ENCODE results near the gene BICRAL. TPM values are rescaled to one million over a fixed set of nuclear protein-coding genes. Genes with fewer than 3 reads are reported as not detected.

Gene BICRAL
- polyA plus RNA-seq, 1 of the 3 experiments (the other 2 are of a cell fraction), result 5.1 TPM

DNA sequence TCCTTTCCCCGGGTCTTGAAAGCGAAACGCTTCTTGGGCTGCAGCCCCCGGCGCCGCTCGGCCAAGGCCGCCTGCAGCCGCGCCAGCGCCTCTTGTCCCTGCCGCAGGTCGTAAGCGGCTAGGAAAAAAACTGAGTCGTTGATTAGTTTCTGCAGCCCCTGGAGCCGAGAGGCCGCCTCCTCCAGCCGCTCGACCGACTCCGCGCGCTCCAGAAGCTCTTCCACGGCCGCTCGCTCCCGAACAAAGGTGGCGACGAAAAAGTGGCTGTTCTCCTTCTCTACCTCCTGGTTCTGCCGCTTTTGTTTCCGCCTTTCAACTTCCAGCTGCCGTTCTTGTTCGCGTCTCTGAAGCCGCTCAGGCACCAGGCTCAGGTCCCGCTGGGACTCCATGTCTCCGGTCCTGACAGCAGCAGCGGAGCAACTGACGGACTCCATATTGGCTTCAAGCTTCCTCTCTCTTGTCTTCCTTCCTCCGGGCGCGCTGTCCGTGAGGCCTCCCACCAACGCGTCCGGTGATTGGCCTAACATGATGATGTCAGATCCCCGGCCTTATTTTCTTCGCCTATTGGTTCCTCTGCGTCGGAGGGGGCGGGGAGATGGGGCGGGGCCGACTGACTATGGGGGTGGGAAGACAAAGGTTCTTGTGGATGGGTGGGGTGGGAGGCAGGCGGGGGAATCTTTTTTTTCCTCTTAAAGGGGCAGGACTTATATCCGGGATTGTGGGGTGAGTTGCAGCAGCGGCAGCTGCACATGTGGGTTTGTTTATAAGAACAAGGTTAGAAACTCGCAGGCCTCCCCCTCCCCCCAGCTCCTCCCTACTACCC lies 36.0 kb upstream of the BICRAL start, which contains the start of gene TBCC (continued):
- TF ChIP-seq, protein P1, sequence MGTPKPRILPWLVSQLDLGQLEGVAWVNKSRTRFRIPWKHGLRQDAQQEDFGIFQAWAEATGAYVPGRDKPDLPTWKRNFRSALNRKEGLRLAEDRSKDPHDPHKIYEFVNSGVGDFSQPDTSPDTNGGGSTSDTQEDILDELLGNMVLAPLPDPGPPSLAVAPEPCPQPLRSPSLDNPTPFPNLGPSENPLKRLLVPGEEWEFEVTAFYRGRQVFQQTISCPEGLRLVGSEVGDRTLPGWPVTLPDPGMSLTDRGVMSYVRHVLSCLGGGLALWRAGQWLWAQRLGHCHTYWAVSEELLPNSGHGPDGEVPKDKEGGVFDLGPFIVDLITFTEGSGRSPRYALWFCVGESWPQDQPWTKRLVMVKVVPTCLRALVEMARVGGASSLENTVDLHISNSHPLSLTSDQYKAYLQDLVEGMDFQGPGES (IDR thresholded peaks at IDR 0.05; ENCODE audit: low read depth, low read length), result no peak
- TF ChIP-seq GABPA (IDR thresholded peaks at IDR 0.05; ENCODE audit: low read depth) (peak; percentile 66), GATA2 (CRISPR knock-in tag; IDR thresholded peaks at IDR 0.05) (no peak), ELF1 (IDR thresholded peaks at IDR 0.05) (peak; percentile 63; the same call in 1 of the 2 replicates), FOSL2 (IDR thresholded peaks at IDR 0.05; ENCODE audit: borderline replicate concordance, low read depth) (no peak), MEF2A (IDR thresholded peaks at IDR 0.05; ENCODE audit: borderline replicate concordance, low read depth) (no peak), EZH2phosphoT487 (IDR thresholded peaks at IDR 0.05; ENCODE audit: borderline replicate concordance, low read depth) (no peak), TAF1 (IDR thresholded peaks at IDR 0.05; ENCODE audit: borderline replicate concordance, low read depth, low read length) (peak; percentile 97), RAD21 (IDR thresholded peaks at IDR 0.05; ENCODE audit: low read length) (no peak), JUND (IDR thresholded peaks at IDR 0.05) (no peak), MAX (IDR thresholded peaks at IDR 0.05; ENCODE audit: low read depth) (peak; percentile 77), CHD2 (IDR thresholded peaks at IDR 0.05; ENCODE audit: low read length, partially characterized antibody) (peak; percentile 62), FOXM1 (IDR thresholded peaks at IDR 0.05; ENCODE audit: low read depth) (no peak)

GRCh38 chr6:42746463-42747391 lies 35.1 kb upstream of the BICRAL start:
- Histone ChIP-seq H3K9me2 (no peaks in the 10 kb centered on the region), H3K4me3 (ENCODE audit: low read depth in 2 of 2, low read length in 1 of 2) (peak overlapping the region; percentile 67 to 73), H3K79me2 (ENCODE audit: insufficient read depth) (peaks cover 41% of the 10 kb centered on the region), H3K36me3 (replicated peaks in 1 of 2; ENCODE audit: control insufficient read depth in 1 of 2, insufficient read depth in 2 of 2, low read length in 1 of 2) (no peaks in the 10 kb centered on the region), H3K9ac (peak overlapping the region; percentile 82), H2AFZ (ENCODE audit: low read depth) (peak overlapping the region; percentile 69), H3K9me3 (no peaks in the 10 kb centered on the region), H3K27me3 (ENCODE audit: insufficient read depth) (no peaks in the 10 kb centered on the region), H3F3A (replicated peaks; ENCODE audit: insufficient read depth) (peaks cover 28% of the 10 kb centered on the region), H4K20me1 (ENCODE audit: insufficient read depth) (peaks cover 7% of the 10 kb centered on the region; the same call in 1 of the 2 replicates), H3K4me2 (peak overlapping the region; percentile 78), H3K4me1 (ENCODE audit: control insufficient read depth in 1 of 2, insufficient read depth in 2 of 2, low read depth in 1 of 2, low read length in 1 of 2) (peaks cover 19 to 29% of the 10 kb centered on the region in 2 experiments; a peak in 3 of 4 replicates), H3K27ac (ENCODE audit: low read depth in 2 of 2, low read length in 1 of 2) (peak overlapping the region; percentile 93 to 96)
- DNase-seq, result peak; percentile 95
- ChIA-PET CTCF (interaction anchor here (1.2 to 3.2 kb wide), 4 partner anchors 12 to 84 kb away, joined by 4 to 17 read pairs (median 6); partner anchors contain the start of gene BICRAL), POLR2A (interaction anchor here (0.7 to 4.4 kb wide), 18 partner anchors 14 to 487 kb away, joined by 3 to 59 read pairs (median 3); partner anchors contain the start of genes BICRAL, CNPY3, PEX6 and PPP2R5D)
- WGBS (ENCODE audit: low lambda C conversion rate), result 2% methylated on average over 27 of the region's 55 CpGs
- TF ChIP-seq FOSL2 (IDR thresholded peaks at IDR 0.05; ENCODE audit: borderline replicate concordance, low read depth), result 0 out of 2 replicates have a peak, but pooled peaks have one; percentile 1
- no peak for TF ChIP-seq GATA2 (CRISPR knock-in tag; IDR thresholded peaks at IDR 0.05)
- TF ChIP-seq EP300 (IDR thresholded peaks at IDR 0.05; ENCODE audit: borderline replicate concordance in 1 of 2, low read depth in 1 of 2, low read length in 1 of 2), result peak in 1 of 2 experiments; percentile 21; a peak in 1 of 4 replicates
- peak; percentile 86 for TF ChIP-seq TAF1 (IDR thresholded peaks at IDR 0.05; ENCODE audit: borderline replicate concordance, low read depth, low read length)
- TF ChIP-seq MXI1 (IDR thresholded peaks at IDR 0.05; ENCODE audit: low read depth, low read length), result no peak; the same call in 1 of the 2 replicates
- TF ChIP-seq ELF1 (IDR thresholded peaks at IDR 0.05), result peak; percentile 32; the same call in 1 of the 2 replicates
- no peak for TF ChIP-seq REST (IDR thresholded peaks at IDR 0.05; ENCODE audit: low read depth, low read length)
- TF ChIP-seq CHD2 (IDR thresholded peaks at IDR 0.05; ENCODE audit: low read length, partially characterized antibody), result no peak
- TF ChIP-seq RAD21 (IDR thresholded peaks at IDR 0.05; ENCODE audit: low read length), result no peak
- TF ChIP-seq TCF12 (IDR thresholded peaks at IDR 0.05), result peak; percentile 10; the same call in 1 of the 2 replicates
- no peak for TF ChIP-seq NRF1 (IDR thresholded peaks at IDR 0.05; ENCODE audit: low read depth, low read length)
- TF ChIP-seq JUND (IDR thresholded peaks at IDR 0.05), result no peak
- TF ChIP-seq PBX3 (IDR thresholded peaks at IDR 0.05), result 0 out of 2 replicates have a peak, but pooled peaks have one; percentile 27
- TF ChIP-seq SMC3 (IDR thresholded peaks at IDR 0.05; ENCODE audit: low read depth, low read length), result no peak; the same call in 1 of the 2 replicates
- TF ChIP-seq FOXJ3 (CRISPR knock-in tag; IDR thresholded peaks at IDR 0.05), result no peak
